RKO (cell line): ENCODE measurements around the gene TFB2M.
"Not testable (repeated sequence)": the region's sequence is repeated elsewhere in the genome, so short reads cannot be mapped to it uniquely, and the experiment has no call there.

Source experiments
- DNase-seq: peaks from one replicate; pipeline ENCODE4 v3.0.0-alpha.2; 2016; ENCODE audit warnings: low spot score

Gene TFB2M

DNA sequence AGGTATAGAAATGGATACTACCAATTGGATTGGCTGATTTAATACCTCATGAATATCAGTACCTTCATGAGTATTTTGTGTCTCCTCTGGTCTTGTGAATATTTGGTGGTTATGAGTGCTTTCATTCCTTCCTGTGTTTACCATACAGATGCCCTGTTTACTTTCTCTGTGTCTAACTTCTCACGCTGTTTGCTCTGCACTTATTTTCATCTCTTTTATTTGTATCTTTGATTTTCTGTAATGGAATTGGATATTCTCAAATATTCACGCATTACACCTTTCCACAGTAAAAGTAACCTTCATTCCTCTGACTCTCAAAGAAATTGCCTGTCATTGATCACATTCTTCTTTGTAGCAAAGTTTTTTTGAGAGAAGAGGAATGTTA lies 17.0 kb upstream of the TFB2M start:
- no peak for DNase-seq

DNA sequence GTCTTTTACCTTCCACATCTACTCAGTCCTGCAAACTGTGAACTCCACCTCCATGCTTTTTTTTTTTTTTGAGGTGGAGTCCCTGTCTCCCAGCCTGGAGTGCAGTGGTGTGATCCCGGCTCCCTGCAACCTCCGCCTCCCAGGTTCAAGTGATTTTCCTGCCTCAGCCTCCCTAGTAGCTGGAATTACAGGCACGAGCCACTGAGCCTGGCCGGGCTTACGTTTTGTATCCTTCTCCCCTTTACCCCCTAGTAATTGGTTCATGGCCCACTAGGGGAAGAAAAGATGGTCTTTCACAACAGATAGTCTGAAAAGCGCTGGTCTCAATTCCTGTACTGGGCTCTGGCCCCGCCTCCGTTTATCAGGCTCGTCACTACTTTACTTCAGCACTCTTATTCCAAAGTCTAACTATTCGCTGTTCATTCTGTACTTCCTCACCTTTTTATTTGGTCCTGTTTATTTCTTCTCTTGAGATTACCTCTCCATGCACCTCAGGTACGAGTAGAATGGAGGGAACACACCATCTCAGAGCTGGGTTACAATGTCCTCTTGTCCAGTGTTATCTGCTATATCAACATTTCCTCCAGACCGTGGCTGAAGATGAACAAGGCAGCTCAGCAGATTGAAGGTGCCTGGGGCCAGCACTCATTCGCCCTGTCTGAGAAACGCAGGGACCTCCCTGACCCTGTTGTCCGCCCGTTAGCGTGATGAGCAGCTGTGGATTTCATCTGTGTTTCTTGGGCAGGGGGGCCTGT lies 16.4 kb upstream of the TFB2M start:
- DNase-seq = no peak

GRCh38 chr1:246580497-246581370 lies 14.7 kb upstream of the TFB2M start:
- DNase-seq = no peak

DNA sequence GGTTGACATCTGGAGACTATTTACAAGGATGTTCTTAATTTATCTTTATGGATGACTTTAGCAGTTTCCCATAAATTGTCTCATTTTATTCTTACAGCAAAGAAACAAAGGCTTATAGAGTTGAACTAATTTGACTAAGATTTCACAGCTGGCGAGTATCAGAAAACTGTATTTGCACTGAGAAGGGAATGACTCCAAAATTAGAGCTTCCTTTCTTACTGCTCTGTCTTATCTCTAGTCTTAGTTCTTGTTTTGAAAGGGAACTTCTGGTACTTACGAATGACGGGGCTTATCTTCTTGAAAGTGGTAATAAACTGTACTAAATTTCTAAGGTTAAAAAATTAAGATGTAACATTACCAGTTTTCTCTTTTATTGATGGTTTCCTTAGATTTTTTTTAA lies 13.8 kb upstream of the TFB2M start:
- DNase-seq = no peak

GRCh38 chr1:246577720-246578106 lies 11.7 kb upstream of the TFB2M start:
- no peak for DNase-seq

DNA sequence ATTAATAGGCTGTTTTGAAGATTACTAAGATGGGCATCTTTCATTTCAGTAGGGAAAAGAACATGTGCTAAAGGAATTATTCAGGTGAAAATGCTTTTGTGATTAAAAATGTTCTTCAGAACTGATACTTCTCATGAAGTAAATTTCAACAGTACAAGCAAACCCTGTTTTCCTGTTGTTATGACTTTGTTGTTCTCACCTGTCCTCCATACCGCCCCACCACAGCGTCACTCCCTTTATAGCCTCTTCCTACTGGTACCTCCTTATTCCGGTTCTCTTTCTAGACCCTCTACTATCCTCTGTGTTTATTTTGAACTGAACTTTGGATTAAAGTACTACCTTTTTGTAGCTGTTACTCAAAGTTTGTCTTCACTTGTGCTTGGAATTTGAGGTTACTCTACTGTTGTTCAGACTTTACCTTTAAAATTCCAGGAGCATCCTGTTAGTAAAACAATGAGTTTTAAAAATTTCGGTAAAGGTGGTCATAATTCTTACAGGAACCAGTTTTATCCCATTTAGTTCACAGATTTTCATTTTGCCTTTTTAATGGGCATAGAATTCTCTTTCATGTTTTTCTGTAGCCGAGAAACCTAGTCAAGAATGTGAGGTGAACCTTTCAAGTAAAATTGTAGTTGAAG lies 11.1 kb upstream of the TFB2M start:
- no peak for DNase-seq

- DNase-seq = no peak
Observed at GRCh38 chr1:246576709-246577032, 10.6 kb upstream of the TFB2M start.

- no peak for DNase-seq
Observed at GRCh38 chr1:246573491-246573890, 7.4 kb upstream of the TFB2M start.

GRCh38 chr1:246572785-246573184 lies 6.7 kb upstream of the TFB2M start:
- no peak for DNase-seq

- no peak for DNase-seq
Observed at GRCh38 chr1:246571953-246572352, 5.9 kb upstream of the TFB2M start.

DNA sequence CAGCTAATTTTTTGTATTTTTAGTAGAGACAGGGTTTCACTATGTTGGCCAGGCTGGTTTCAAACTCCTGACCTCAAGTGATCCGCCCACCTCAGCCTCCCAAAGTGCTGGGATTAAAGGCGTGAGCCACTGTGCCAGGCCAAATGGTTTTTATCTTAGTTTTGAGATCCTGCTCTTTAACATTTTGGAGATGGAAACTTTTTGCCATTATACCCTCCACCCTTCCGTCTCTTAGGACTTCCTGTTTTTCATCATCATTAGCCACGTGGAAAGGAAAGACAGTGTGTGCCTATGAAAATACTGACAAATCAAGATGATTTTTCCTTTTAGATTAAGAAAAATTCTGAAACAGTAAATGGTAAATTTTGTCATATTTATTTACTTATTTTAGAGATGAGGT lies 5.2 kb upstream of the TFB2M start:
- DNase-seq = not testable (repeated sequence)

GRCh38 chr1:246569248-246570238 lies 3.5 kb upstream of the TFB2M start:
- peak; percentile 95 for DNase-seq

- DNase-seq = no peak
Observed at GRCh38 chr1:246567646-246568235, 1.7 kb upstream of the TFB2M start.

- DNase-seq = peak; percentile 91
Observed at GRCh38 chr1:246566813-246567645, 968 bp upstream of the TFB2M start.

DNA sequence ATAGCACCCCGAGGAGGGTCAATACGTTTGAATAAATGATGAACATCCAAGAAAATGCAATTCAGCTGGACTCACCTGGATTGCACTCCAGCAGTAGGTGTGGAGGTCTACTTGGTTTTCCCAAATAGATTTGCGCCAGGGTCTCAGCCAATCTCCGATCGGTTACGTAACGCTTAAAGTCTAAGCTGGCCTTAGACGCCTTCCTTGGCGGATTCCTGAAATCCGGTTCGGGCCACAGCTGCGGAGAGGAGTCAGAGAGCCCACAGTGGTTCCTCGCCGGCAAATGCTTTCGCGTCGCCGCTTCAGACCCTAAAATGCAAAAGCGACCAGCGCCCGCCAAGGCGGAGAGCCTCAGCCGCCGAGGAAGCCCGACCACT lies 322 bp downstream of the TFB2M start:
- DNase-seq = peak; percentile 71

- peak; percentile 87 for DNase-seq
Observed at GRCh38 chr1:246564839-246565750, 966 bp downstream of the TFB2M start.

DNA sequence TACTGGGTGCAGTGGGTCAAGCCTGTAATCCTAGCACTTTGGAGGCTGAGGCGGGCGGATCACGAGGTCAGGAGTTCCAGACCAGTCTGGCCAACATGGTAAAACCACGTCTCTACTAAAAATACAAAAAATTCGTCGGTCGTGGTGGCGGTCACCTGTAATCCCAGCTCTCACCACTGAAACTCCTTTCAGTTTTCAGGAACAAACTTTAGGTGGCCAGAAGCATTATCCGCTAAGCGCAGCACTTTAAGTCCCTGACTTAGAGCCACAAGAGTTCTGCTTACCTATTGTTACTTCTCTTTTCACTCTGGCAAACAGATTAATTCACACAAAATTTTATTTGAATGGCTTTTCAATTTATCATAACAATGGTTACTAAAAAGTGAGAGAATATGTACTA lies 5.2 kb downstream of the TFB2M start:
- peak; percentile 25 for DNase-seq

DNA sequence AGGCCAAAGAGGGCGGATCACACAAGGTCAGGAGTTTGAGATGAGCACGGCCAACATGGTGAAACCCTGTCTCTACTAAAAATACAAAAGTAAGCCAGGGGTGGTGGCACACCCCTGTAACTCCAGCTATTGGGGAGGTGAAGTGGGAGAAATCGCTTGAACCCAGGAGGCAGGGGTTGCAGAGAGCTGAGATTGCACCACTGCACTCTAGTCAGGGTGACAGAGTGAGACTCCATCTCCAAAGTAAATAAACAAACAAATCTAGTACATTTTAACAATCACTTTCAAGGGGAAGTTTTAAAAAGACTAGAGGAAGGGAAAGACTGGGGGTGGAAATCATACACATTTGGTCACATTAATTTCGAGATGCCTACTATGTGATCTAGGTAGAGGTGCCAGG lies 6.8 kb downstream of the TFB2M start:
- DNase-seq = no peak

GRCh38 chr1:246558041-246558440 lies 8.0 kb downstream of the TFB2M start:
- no peak for DNase-seq

DNA sequence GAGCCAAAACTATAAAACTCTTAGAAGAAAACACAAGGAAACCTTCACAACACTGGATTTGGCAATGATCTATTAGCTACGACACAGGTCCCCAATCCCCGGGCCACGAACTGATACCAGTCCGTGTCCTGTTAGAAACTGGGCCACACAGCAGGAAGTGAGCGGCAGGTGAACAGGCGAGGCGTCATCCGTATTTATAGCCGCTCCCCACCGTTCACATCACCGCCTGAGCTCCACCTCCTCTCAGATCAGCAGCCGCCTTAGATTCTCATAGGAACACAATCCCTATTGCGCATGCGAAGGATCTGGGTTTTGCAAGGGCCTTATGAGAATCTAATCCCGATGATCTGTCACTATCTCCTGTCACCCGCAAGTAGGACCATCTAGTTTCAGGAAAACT lies 11.9 kb downstream of the TFB2M start:
- DNase-seq = no peak
